ENCODE data around the gene GTF3A.

GRCh38 chr13:27463500-27463899, 39.1 kb downstream of the GTF3A start:
- no peak for TF ChIP-seq MLX (CRISPR knock-in tag; IDR thresholded peaks at IDR 0.05)
- TF ChIP-seq ZBTB21 (CRISPR knock-in tag; IDR thresholded peaks at IDR 0.05; ENCODE audit: borderline replicate concordance): no peak
- no peak for TF ChIP-seq FOXK1 (CRISPR knock-in tag; IDR thresholded peaks at IDR 0.05)
- TF ChIP-seq NR2C2 (CRISPR knock-in tag; IDR thresholded peaks at IDR 0.05): no peak
- TF ChIP-seq, protein P1, sequence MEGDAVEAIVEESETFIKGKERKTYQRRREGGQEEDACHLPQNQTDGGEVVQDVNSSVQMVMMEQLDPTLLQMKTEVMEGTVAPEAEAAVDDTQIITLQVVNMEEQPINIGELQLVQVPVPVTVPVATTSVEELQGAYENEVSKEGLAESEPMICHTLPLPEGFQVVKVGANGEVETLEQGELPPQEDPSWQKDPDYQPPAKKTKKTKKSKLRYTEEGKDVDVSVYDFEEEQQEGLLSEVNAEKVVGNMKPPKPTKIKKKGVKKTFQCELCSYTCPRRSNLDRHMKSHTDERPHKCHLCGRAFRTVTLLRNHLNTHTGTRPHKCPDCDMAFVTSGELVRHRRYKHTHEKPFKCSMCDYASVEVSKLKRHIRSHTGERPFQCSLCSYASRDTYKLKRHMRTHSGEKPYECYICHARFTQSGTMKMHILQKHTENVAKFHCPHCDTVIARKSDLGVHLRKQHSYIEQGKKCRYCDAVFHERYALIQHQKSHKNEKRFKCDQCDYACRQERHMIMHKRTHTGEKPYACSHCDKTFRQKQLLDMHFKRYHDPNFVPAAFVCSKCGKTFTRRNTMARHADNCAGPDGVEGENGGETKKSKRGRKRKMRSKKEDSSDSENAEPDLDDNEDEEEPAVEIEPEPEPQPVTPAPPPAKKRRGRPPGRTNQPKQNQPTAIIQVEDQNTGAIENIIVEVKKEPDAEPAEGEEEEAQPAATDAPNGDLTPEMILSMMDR (IDR thresholded peaks at IDR 0.05): no peak
- TF ChIP-seq, protein P2, sequence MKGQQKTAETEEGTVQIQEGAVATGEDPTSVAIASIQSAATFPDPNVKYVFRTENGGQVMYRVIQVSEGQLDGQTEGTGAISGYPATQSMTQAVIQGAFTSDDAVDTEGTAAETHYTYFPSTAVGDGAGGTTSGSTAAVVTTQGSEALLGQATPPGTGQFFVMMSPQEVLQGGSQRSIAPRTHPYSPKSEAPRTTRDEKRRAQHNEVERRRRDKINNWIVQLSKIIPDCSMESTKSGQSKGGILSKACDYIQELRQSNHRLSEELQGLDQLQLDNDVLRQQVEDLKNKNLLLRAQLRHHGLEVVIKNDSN (CRISPR knock-in tag; IDR thresholded peaks at IDR 0.05): no peak
- TF ChIP-seq ZNF317 (CRISPR knock-in tag; IDR thresholded peaks at IDR 0.05; ENCODE audit: borderline replicate concordance, low read depth): no peak

All from WTC11 (cell line).